ENCODE measurements around the gene RAB4B.

DNA sequence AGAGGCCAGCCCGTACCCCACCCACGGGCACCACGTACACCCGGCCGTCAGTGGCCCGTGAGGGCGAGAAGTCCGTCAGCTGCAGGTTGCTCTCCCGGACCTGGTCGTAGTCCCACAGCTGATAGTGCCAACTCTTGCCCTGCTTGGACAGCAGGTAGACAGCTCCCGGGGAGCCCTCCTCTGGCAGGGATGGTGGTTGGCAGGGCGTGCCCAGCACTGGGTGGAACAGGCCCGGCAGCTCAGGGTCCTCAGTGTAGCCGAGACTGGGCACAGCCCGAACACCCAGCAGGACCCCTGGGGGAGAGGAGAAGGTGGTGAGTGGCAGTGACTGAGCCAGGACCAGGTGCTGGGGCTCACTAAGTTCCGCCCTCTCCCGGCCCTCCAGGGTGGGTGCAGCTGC, 35.6 kb upstream of the RAB4B start:
- TF ChIP-seq, protein P1, sequence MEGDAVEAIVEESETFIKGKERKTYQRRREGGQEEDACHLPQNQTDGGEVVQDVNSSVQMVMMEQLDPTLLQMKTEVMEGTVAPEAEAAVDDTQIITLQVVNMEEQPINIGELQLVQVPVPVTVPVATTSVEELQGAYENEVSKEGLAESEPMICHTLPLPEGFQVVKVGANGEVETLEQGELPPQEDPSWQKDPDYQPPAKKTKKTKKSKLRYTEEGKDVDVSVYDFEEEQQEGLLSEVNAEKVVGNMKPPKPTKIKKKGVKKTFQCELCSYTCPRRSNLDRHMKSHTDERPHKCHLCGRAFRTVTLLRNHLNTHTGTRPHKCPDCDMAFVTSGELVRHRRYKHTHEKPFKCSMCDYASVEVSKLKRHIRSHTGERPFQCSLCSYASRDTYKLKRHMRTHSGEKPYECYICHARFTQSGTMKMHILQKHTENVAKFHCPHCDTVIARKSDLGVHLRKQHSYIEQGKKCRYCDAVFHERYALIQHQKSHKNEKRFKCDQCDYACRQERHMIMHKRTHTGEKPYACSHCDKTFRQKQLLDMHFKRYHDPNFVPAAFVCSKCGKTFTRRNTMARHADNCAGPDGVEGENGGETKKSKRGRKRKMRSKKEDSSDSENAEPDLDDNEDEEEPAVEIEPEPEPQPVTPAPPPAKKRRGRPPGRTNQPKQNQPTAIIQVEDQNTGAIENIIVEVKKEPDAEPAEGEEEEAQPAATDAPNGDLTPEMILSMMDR (conservative IDR thresholded peaks at IDR 0.05; ENCODE audit: low read length) = no peak
- no peak for TF ChIP-seq EZH2phosphoT487 (IDR thresholded peaks at IDR 0.05; ENCODE audit: borderline replicate concordance)

Data from Loucy (cell line).